ENCODE results near the gene ADAMTS18.
"Not testable (repeated sequence)": the region's sequence is repeated elsewhere in the genome, so short reads cannot be mapped to it uniquely, and the experiment has no call there.

The ADAMTS18 gene

DNA sequence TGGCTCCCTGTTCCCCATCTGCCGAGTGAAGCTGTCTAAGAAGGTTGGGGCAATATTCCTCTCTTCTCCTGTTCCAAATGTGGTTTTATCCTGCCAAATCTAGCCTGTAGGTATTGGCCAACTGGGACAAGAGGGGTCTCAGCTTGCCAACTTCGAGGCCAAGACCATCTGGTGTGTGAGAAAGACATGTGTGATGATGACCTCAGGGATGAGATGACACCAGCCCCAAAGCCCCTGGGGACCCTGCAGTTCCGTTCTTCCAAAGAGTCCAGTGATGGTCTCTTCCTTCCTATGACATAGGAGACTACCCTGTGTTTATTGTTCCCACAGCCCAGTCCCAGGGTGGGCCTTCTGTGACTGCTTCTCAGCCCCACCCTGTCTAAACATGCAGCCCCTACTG, 34.8 kb upstream of the ADAMTS18 start:
- no peaks in the 10 kb centered on the region for H3K36me3 ChIP-seq
- TF ChIP-seq, protein P1, sequence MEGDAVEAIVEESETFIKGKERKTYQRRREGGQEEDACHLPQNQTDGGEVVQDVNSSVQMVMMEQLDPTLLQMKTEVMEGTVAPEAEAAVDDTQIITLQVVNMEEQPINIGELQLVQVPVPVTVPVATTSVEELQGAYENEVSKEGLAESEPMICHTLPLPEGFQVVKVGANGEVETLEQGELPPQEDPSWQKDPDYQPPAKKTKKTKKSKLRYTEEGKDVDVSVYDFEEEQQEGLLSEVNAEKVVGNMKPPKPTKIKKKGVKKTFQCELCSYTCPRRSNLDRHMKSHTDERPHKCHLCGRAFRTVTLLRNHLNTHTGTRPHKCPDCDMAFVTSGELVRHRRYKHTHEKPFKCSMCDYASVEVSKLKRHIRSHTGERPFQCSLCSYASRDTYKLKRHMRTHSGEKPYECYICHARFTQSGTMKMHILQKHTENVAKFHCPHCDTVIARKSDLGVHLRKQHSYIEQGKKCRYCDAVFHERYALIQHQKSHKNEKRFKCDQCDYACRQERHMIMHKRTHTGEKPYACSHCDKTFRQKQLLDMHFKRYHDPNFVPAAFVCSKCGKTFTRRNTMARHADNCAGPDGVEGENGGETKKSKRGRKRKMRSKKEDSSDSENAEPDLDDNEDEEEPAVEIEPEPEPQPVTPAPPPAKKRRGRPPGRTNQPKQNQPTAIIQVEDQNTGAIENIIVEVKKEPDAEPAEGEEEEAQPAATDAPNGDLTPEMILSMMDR (IDR thresholded peaks at IDR 0.05): no peak
- H3K4me1 ChIP-seq (ENCODE audit: control insufficient read depth in 1 of 2, insufficient read depth in 1 of 2, low read depth in 1 of 2, low read length in 1 of 2): no peaks in the 10 kb centered on the region
- H3K4me3 ChIP-seq (ENCODE audit: low read depth in 1 of 2, low read length in 1 of 2): no peak overlapping the region
- H3K27me3 ChIP-seq: no peaks in the 10 kb centered on the region
- no peak overlapping the region for H3K27ac ChIP-seq
- H3K9me3 ChIP-seq: no peaks in the 10 kb centered on the region

DNA sequence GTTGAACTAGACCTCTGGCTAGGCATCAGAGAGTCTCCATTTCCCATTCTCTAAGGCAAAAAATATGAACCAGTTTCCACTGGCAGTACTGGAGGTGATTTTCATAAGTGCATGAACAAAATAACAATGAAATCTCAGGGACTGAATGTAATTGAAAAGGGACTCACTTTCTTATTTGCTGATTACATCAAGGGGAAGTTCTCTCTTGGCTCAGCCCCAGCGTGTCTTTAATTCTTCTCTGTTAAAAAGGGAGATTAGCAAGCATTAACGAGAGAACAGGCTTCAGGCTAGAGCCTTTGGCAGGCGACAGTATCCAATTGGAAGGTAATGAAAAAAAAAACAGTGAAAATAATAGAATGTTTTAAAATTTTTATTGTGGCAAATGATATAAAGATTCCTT, 34.0 kb upstream of the ADAMTS18 start:
- no peak overlapping the region for H3K27ac ChIP-seq
- H3K4me1 ChIP-seq (ENCODE audit: control insufficient read depth in 1 of 2, insufficient read depth in 1 of 2, low read depth in 1 of 2, low read length in 1 of 2): no peaks in the 10 kb centered on the region
- TF ChIP-seq, protein P1 (IDR thresholded peaks at IDR 0.05): no peak
- H3K36me3 ChIP-seq: no peaks in the 10 kb centered on the region
- H3K9me3 ChIP-seq: no peaks in the 10 kb centered on the region
- no peaks in the 10 kb centered on the region for H3K27me3 ChIP-seq
- no peak overlapping the region for H3K4me3 ChIP-seq (ENCODE audit: low read depth in 1 of 2, low read length in 1 of 2)

DNA sequence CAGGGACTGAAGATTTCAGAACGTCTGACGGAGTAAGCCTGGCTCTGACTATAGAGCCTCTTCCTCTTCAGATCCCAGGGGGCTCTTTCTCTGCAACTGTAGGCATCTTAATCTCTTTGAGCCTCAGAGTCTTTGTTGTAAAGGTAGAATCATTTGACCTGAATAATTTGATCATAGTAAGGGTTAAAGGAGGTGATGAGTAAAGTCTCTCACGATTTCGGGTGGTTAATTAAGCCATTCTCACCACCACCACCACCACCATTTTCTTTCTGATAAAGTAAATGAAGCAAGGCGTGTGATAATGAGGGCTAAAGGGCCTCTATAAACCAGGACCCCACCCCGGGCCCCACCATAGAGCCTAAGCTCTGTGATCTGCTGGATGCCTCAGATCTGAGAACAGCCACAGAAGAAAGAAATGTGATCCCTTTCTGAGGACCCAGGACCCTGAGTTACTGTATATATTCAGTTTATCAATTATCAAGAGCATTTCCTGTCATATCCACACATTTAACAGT, 33.0 kb upstream of the ADAMTS18 start:
- no peaks in the 10 kb centered on the region for H3K27me3 ChIP-seq
- no peaks in the 10 kb centered on the region for H3K9me3 ChIP-seq
- H3K27ac ChIP-seq: no peak overlapping the region
- TF ChIP-seq, protein P1 (IDR thresholded peaks at IDR 0.05): no peak
- H3K4me3 ChIP-seq (ENCODE audit: low read depth in 1 of 2, low read length in 1 of 2): no peak overlapping the region
- no peaks in the 10 kb centered on the region for H3K36me3 ChIP-seq
- H3K4me1 ChIP-seq (ENCODE audit: control insufficient read depth in 1 of 2, insufficient read depth in 1 of 2, low read depth in 1 of 2, low read length in 1 of 2): no peaks in the 10 kb centered on the region

DNA sequence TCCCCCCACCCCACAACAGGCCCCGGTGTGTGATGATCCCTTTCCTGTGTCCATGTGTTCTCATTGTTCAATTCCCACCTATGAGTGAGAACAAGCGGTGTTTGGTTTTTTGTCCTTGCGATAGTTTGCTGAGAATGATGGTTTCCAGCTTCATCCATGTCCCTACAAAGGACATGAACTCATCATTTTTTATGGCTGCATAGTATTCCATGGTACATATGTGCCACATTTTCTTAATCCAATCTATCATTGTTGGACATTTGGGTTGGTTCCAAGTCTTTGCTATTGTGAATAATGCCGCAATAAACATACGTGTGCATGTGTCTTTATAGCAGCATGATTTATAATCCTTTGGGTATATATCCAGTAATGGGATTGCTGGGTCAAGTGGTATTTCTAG, 28.8 kb upstream of the ADAMTS18 start:
- not testable (repeated sequence) for H3K36me3 ChIP-seq; H3K4me1 ChIP-seq (ENCODE audit: control insufficient read depth in 1 of 2, insufficient read depth in 1 of 2, low read depth in 1 of 2, low read length in 1 of 2); H3K9me3 ChIP-seq

DNA sequence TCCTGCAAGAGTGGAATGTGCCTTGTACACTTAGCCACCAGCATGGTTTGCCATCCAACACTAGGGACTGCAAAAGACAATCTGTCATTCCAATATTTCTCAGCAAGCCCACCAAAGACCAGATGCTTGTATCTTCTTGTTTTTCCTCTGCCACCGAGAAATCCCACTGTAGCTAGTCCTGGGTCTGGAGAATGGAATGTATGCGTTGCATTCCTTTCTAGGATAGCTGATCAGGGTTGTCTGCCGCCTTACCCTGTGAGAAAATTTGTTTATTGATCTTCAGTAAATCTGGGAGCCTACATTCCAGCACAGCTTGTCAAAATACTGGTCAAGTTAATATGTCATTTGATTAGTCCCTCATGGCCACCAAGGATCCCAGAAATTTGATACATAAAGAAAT, 28.1 kb upstream of the ADAMTS18 start:
- TF ChIP-seq, protein P1 (IDR thresholded peaks at IDR 0.05): no peak
- Histone ChIP-seq H3K4me1 (ENCODE audit: control insufficient read depth in 1 of 2, insufficient read depth in 1 of 2, low read depth in 1 of 2, low read length in 1 of 2) (no peaks in the 10 kb centered on the region), H3K27ac (no peak overlapping the region), H3K27me3 (no peaks in the 10 kb centered on the region), H3K36me3 (no peaks in the 10 kb centered on the region), H3K9me3 (no peaks in the 10 kb centered on the region), H3K4me3 (ENCODE audit: low read depth in 1 of 2, low read length in 1 of 2) (no peak overlapping the region)

More for the DNA sequence above, 28.8 kb upstream of the ADAMTS18 start:
- H3K27ac ChIP-seq; H3K4me3 ChIP-seq (ENCODE audit: low read depth in 1 of 2, low read length in 1 of 2); H3K27me3 ChIP-seq: not testable (repeated sequence)

DNA sequence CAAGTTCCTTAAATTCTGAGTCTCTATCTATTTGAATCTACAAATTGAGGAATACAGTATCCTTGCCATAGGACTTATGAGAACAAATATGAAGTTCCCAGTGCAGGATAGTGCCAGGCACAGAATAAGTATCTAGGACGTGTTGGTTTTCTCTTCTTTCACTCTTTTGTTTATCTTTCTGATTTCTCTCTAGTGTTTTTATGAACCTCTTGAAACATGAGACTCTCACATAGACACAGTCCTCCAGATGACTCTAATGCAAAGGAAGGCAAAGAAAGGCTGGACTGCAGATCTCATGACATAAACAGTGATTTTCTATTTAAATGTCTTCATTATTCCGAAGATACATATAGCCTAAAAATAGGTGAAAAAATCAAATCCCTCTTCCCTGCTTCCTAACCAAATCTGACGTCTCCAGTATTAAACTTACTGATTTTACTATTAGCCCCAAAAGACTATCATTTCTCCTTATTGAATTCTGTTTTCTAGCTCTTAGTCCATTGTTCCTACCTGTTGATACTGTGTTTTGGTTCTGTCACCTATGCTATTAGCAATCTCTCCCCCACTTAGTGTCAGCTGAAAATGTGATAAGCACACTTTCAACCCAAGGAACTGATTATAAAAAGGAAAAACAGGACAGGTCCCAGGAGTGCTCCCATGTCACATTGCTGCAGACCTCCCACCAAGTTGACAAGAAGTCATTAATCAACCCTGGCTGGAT, 24.9 kb upstream of the ADAMTS18 start:
- Histone ChIP-seq H3K36me3 (no peaks in the 10 kb centered on the region), H3K27ac (no peak overlapping the region), H3K4me1 (ENCODE audit: control insufficient read depth in 1 of 2, insufficient read depth in 1 of 2, low read depth in 1 of 2, low read length in 1 of 2) (no peaks in the 10 kb centered on the region), H3K27me3 (no peaks in the 10 kb centered on the region), H3K9me3 (no peaks in the 10 kb centered on the region), H3K4me3 (ENCODE audit: low read depth in 1 of 2, low read length in 1 of 2) (no peak overlapping the region)
- TF ChIP-seq, protein P1 (IDR thresholded peaks at IDR 0.05): no peak

Data from neutrophil (primary cell).